ENCODE measurements around the gene BFAR.

Gene BFAR

DNA sequence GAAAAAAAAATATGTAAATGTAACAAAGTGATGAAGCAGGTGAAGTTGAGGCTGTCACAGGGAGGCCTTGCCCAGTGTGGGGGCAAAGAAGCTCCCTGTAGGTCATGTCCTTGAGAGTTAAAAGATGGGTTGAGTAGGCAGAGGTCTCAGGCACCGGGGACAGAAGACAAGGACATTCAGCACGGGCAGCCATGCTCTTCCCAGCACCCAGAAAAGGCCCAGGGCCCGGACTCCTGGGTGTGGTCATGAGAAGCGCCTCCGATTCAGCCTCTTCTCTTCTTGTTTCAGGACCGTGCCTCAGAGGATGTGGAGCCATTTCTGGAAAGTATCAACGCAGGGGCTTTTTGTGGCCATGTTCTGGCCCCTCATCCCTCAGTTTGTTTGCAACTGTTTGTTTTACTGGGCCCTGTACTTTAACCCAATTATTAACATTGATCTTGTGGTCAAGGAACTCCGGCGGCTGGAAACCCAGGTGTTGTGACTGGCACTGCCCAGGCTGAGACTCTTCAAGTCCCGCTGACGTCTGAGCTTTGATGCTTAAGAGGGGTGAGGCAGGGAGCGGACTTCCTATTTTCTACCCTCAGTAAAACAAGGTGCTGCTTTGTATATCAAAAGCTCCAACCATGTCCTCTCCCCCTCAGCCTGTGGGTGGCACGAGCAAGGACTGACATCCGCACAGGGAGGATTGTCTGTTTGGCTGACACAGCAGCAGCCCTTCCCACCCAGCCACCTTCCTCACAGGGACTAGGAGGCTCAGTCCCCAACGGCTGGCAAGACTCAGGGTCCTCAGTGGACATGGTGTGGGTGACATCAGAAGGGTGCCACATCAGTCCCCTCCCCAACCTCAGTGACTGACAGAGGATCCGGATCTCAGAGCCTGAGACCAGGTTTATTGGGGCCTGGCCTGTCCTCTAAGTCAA, 34.9 kb downstream of the BFAR start:
- TF ChIP-seq, protein P1, sequence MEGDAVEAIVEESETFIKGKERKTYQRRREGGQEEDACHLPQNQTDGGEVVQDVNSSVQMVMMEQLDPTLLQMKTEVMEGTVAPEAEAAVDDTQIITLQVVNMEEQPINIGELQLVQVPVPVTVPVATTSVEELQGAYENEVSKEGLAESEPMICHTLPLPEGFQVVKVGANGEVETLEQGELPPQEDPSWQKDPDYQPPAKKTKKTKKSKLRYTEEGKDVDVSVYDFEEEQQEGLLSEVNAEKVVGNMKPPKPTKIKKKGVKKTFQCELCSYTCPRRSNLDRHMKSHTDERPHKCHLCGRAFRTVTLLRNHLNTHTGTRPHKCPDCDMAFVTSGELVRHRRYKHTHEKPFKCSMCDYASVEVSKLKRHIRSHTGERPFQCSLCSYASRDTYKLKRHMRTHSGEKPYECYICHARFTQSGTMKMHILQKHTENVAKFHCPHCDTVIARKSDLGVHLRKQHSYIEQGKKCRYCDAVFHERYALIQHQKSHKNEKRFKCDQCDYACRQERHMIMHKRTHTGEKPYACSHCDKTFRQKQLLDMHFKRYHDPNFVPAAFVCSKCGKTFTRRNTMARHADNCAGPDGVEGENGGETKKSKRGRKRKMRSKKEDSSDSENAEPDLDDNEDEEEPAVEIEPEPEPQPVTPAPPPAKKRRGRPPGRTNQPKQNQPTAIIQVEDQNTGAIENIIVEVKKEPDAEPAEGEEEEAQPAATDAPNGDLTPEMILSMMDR (IDR thresholded peaks at IDR 0.05; ENCODE audit: low read depth, low read length), result no peak
- no peak for DNase-seq (ENCODE audit: extremely low read depth, low read depth)

DNA sequence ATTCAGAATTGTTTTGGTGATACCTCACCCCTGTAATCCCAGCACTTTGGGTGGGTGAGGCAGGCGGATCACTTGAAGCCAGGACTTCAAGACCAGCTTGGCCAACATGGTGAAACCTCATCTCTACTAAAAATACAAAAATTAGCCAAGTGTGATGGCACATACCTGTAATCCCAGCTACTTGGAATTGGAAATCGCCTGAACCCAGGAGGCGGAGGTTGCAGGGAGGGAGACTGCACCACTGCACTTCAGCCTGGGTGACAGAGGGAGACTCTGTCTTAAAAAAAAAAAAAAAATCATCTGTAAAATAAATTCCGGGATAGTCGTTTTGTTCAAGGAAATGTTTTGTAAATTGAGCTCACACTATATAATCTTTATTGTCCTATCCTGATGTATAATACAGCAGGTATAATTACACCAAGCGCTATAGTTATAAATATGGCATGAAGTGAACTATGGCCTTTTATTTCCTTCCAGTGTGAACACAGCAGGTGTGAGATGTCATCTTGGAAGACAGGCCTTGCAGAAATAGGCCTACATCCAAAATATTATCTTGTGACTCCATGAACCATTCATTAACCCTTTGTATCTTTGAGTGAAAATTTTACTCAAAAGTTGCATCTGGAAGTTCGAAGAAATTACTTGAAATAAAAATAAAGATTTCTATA, 35.9 kb downstream of the BFAR start:
- TF ChIP-seq, protein P1 (IDR thresholded peaks at IDR 0.05; ENCODE audit: low read depth, low read length), result no peak

DNA sequence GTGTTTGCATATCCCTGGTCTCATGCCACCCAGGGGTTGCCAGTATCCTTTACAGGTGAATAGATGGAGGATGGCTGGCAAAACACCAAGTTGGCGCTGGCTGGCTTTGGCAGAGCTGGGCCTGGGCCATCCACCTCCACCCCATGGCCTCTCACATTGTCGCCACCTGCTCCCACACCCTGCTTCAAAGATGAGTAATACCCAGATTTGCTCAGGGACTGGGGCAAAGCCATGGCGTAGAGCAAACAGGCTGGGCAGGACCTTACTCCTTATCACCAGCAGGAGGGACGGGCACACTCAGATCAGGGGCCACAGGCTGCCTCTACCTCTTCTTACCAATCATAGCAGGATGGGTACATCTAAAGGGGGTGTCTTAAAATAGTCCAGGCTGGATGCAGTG, 37.0 kb downstream of the BFAR start:
- TF ChIP-seq, protein P1 (IDR thresholded peaks at IDR 0.05; ENCODE audit: low read depth, low read length), result no peak
- DNase-seq (ENCODE audit: extremely low read depth, low read depth), result no peak

More for the DNA sequence above, 35.9 kb downstream of the BFAR start:
- no peak for DNase-seq (ENCODE audit: extremely low read depth, low read depth)

DNA sequence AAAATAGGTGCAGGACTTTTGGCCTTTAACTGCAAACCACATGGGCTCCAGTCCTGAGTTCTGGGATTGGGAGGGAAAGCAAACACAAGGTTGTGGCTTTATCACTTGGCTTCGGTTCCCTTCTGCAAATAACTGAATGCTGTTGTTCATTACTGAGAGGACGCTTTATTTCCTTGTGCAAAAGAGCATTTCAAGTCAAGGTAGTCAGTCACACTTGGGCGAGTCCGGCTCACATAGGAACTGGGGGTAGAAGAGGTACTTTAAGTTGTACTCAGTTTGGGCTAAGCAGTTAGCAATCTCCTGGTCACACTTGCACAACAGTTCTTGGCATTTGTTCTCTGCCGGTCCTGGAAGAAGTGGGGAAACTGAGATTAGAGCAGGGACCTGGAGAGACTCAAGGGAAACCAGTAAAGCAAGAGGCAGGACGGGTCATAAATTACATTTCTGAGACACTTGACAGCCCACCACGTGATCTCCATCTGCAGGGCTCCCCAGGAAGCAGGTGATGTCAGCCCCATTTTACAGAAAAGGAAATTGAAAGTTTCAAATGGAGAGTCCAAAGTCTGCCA, 39.7 kb downstream of the BFAR start:
- TF ChIP-seq, protein P1 (IDR thresholded peaks at IDR 0.05; ENCODE audit: low read depth, low read length), result no peak
- DNase-seq (ENCODE audit: extremely low read depth, low read depth), result no peak

DNA sequence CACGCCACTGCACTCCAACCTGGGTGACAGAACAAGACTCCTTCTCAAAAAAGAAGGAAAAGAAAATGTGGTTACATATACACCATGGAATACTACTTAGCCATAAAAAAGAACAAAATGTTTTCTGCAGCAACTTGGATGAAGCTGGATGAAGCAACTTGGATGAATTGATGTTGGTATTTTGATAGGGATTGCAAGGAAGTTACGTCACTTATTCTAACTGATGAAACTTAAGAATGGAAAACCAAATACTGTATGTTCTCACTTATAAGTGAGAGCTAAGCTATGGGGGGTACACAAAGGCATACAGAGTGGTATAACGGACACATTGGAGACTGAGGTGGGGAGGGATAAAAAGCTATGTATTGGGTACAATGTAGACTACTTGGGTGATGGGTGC, 43.9 kb downstream of the BFAR start:
- TF ChIP-seq, protein P1 (IDR thresholded peaks at IDR 0.05; ENCODE audit: low read depth, low read length), result no peak
- no peak for DNase-seq (ENCODE audit: extremely low read depth, low read depth)

DNA sequence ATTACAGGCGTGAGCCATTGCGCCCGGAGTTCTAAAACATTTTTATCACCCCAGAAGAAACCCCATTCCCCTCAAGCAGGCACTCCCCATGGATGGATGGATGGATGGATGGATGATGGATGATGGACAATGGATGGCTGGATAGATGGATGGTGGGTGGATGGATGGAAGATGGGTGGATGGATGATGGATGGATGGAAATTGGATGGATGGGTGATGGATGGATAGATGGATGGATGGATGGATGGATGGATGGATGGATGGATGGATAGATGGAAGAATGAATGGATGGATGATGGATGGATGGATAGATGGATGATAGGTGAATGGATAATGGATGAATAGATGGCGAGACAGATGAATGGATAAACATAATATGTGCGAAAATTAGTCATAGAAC, 44.9 kb downstream of the BFAR start:
- no peak for DNase-seq (ENCODE audit: extremely low read depth, low read depth)
- TF ChIP-seq, protein P1 (IDR thresholded peaks at IDR 0.05; ENCODE audit: low read depth, low read length), result no peak

Measured in AG09319 (cell line).